HepG2 (cell line): ENCODE measurements around the gene XDH. TPM values are rescaled to one million over a fixed set of nuclear protein-coding genes. Genes with fewer than 3 reads are reported as not detected.

Experiments
- ATAC-seq: fragments of 200-7000 bp; cut with Tn5 transposase; 3 replicates; pipeline ENCODE4 v1.9.1; 2020; ENCODE audit warnings: mild to moderate bottlenecking, moderate library complexity
- BruUV-seq: library from RNA; stranded (reverse); fragments of 400-500 nt; replicated peaks from 2 replicates; lab custom pipeline; 2021; lab: Mats Ljungman, UMichigan
- CTCF ChIA-PET: fragments of 300-600 bp; formaldehyde crosslinking; extraction: SDS; loops from one replicate; lab custom pipeline; 2021; ENCODE audit warnings: low total read pairs, inconsistent platforms, low intra/inter-chr PET ratio; lab: Yijun Ruan, JAX
- POLR2A ChIA-PET: fragments of 350-600 bp; sonication (Branson Sonifier 250); formaldehyde crosslinking; loops from one replicate; lab custom pipeline; 2020; ENCODE audit warnings: antibody characterized with exemption, inconsistent platforms; lab: Yijun Ruan, JAX
- DNase-seq: peaks from one replicate; pipeline ENCODE4 v3.0.0-alpha.2; 2015; ENCODE audit warnings: low spot score
- FAIRE-seq: peaks from 3 replicates; lab custom pipeline; 2011; peaks lifted over from hg19 to GRCh38; lab: Jason Lieb, UNC
- H2AFZ ChIP-seq: one replicate; pipeline ENCODE4 v1.6.1; 2011; ENCODE audit warnings: low read length, inconsistent platforms
- H3K27ac ChIP-seq: fragments of 300-600 bp; 3 replicates; pipeline ENCODE4 v1.8.0; 2011; ENCODE audit warnings: mixed run types, mild to moderate bottlenecking, mixed read lengths, low read length, inconsistent platforms; ENCODE audit not compliant: insufficient read depth; ENCODE audit errors: extremely low read length
- H3K27me3 ChIP-seq, 2 experiments: fragments of 200-600 bp in 1 of 2; 2 replicates in 1 of 2; 3 replicates in 1 of 2; pipeline versions ENCODE4 v1.6.0 to v1.8.0; 2011; ENCODE audit warnings: low read length in 2 of 2, mild to moderate bottlenecking in 2 of 2, moderate library complexity in 2 of 2, inconsistent platforms in 1 of 2; ENCODE audit not compliant: insufficient read depth in 2 of 2, control insufficient read depth in 1 of 2
- H3K36me3 ChIP-seq, 2 experiments: fragments of 200-600 bp in 1 of 2; replicated peaks in 1 of 2; 2 replicates in 1 of 2; 3 replicates in 1 of 2; pipeline versions ENCODE4 v1.5.1 to v1.8.0; 2011; ENCODE audit warnings: low read length in 2 of 2, inconsistent platforms in 1 of 2; ENCODE audit not compliant: insufficient read depth in 2 of 2, control insufficient read depth in 1 of 2
- H3K4me1 ChIP-seq: 2 replicates; pipeline ENCODE4 v1.5.1; 2012; ENCODE audit warnings: low read length, inconsistent platforms; ENCODE audit not compliant: insufficient read depth
- H3K4me2 ChIP-seq: 2 replicates; pipeline ENCODE4 v1.6.0; 2011; ENCODE audit warnings: low read depth, low read length, inconsistent platforms
- H3K4me3 ChIP-seq, 3 experiments: fragments of 200-600 bp in 1 of 3; sonication (generic), shearing (Covaris generic) in 1 of 3; replicated peaks in 1 of 3; 2 replicates each; pipeline ENCODE4 v1.5.1; 2011 to 2016; ENCODE audit warnings: low read length in 3 of 3, inconsistent platforms in 2 of 3, low read depth in 2 of 3, mild to moderate bottlenecking in 2 of 3, control low read depth in 1 of 3, mixed read lengths in 1 of 3; ENCODE audit not compliant: insufficient read depth in 1 of 3
- H3K79me2 ChIP-seq: one replicate; pipeline ENCODE4 v1.6.1; 2011; ENCODE audit warnings: low read length, inconsistent platforms; ENCODE audit not compliant: insufficient read depth
- H3K9ac ChIP-seq: 2 replicates; pipeline ENCODE4 v1.6.0; 2011; ENCODE audit warnings: mild to moderate bottlenecking, low read depth, low read length, inconsistent platforms; ENCODE audit not compliant: insufficient read depth
- H3K9me3 ChIP-seq: 2 replicates; pipeline ENCODE4 v1.5.1; 2012; ENCODE audit warnings: mild to moderate bottlenecking, low read length
- H4K20me1 ChIP-seq: 2 replicates; pipeline ENCODE4 v1.6.0; 2011; ENCODE audit warnings: inconsistent platforms, mild to moderate bottlenecking, low read length, moderate library complexity; ENCODE audit not compliant: insufficient read depth
- ATF7 ChIP-seq, 2 experiments: fragments of 450-650 bp in 1 of 2; sonication (generic) in 1 of 2; formaldehyde crosslinking in 1 of 2; IDR thresholded peaks; 2 replicates each; pipeline versions ENCODE4 v1.4.0 to v1.6.1; 2016 to 2020; ENCODE audit warnings: antibody characterized with exemption in 1 of 2, mild to moderate bottlenecking in 1 of 2, missing genetic modification reagents in 1 of 2
- CREBL2 ChIP-seq: sonication (generic); formaldehyde crosslinking; IDR thresholded peaks from 2 replicates; pipeline ENCODE4 v1.8.1; 2023; ENCODE audit warnings: missing genetic modification reagents, mild to moderate bottlenecking, borderline replicate concordance
- HMGA1 ChIP-seq: sonication (generic); formaldehyde crosslinking; conservative IDR thresholded peaks from 2 replicates; pipeline ENCODE4 v1.4.0; 2020; ENCODE audit warnings: missing genetic modification reagents
- MTF1 ChIP-seq: sonication (generic); formaldehyde crosslinking; IDR thresholded peaks from 2 replicates; pipeline ENCODE4 v1.5.0; 2020; ENCODE audit warnings: missing genetic modification reagents
- WGBS: methylation state at CpG from one replicate; pipeline ENCODE4 v1.1.6; 2017; ENCODE audit warnings: low lambda C conversion rate; 5-methylcytosine and 5-hydroxymethylcytosine counted together
- in situ Hi-C: cut with HindIII; loops from 2 replicates; pipeline ENCODE4 v1.10.0; 2017; ENCODE audit warnings: low pct_unique_long_range_greater_than_20kb; ENCODE audit not compliant: extremely low pct_ligation_motif_present
- intact Hi-C: fragments of 100-400 bp; cut with micrococcal nuclease; formaldehyde crosslinking; loops from one replicate; pipeline ENCODE4 v1.10.0; 2022; ENCODE audit not compliant: unreplicated experiment
- polyA plus RNA-seq, 8 experiments: library from polyadenylated mRNA; depleted of rRNA in 3 of 8; stranded (reverse) in 7 of 8; unstranded in 1 of 8; fragments of >200 nt; fragmentation: Illumina TruSeq in 4 of 8; extraction: Trizol in 4 of 8; gene quantifications; 2 replicates each; pipeline versions ENCODE4 v1.2.1 to v1.2.3, GENCODE V29; 2011 to 2016; ENCODE audit warnings: low read depth in 4 of 8, missing spikeins in 1 of 8, mixed read lengths in 1 of 8; ENCODE audit not compliant: insufficient read depth in 1 of 8
- total RNA-seq, 5 experiments: library from RNA; depleted of rRNA; stranded (reverse); fragments of >200 nt; fragmentation: Illumina TruSeq; extraction: Trizol; gene quantifications; 2 replicates each; pipeline ENCODE4 v1.2.3, GENCODE V29; 2016; ENCODE audit warnings: low read depth in 1 of 5

XDH gene
- total and polyA plus RNA-seq, 2 of the 13 experiments (the other 11 are each of a cell fraction or from before 2014, with no cell fraction given), result not detected

GRCh38 chr2:31318361-31319336, 95.9 kb downstream of the XDH start:
- ChIA-PET CTCF (no interaction called here), POLR2A (no interaction called here)
- FAIRE-seq (no peak), ATAC-seq (no peak), DNase-seq (no peak)
- no peaks in the 10 kb centered on the region for H3K9me3 ChIP-seq
- no TSS peak for BruUV-seq
- no peaks in the 10 kb centered on the region for H3K4me1 ChIP-seq
- intact Hi-C loops (no loop called here), in situ Hi-C loops (no loop called here)
- H3K4me2 ChIP-seq, result no peak overlapping the region
- TF ChIP-seq HMGA1 (no peak), ATF7 (IDR thresholded peaks at IDR 0.05) (0 out of 2 replicates have a peak, but pooled peaks have one; percentile 20), ATF7 (CRISPR knock-in tag; IDR thresholded peaks at IDR 0.05) (no peak)
- no peaks in the 10 kb centered on the region for H4K20me1 ChIP-seq
- H2AFZ ChIP-seq, result no peak overlapping the region
- no peaks in the 10 kb centered on the region for H3K79me2 ChIP-seq
- no peak overlapping the region for H3K27ac ChIP-seq
- no peak overlapping the region for H3K4me3 ChIP-seq
- no peak overlapping the region for H3K9ac ChIP-seq
- H3K36me3 ChIP-seq, result no peaks in the 10 kb centered on the region
- H3K27me3 ChIP-seq, result peaks cover 0 to 4% of the 10 kb centered on the region in 2 experiments; a peak in 1 of 5 replicates
- WGBS, result 36% methylated on average over 11 of the region's 11 CpGs

- H3K4me3 ChIP-seq, result no peak overlapping the region
- no peaks in the 10 kb centered on the region for H4K20me1 ChIP-seq
- H2AFZ ChIP-seq, result no peak overlapping the region
- ChIA-PET CTCF (no interaction called here), POLR2A (no interaction called here)
- no peaks in the 10 kb centered on the region for H3K4me1 ChIP-seq
- no TSS peak for BruUV-seq
- TF ChIP-seq MTF1 (CRISPR knock-in tag) (no peak), CREBL2 (CRISPR knock-in tag) (no peak)
- no peak overlapping the region for H3K9ac ChIP-seq
- ATAC-seq (no peak), FAIRE-seq (no peak), DNase-seq (no peak)
- in situ Hi-C loops, result no loop called here
- no peak overlapping the region for H3K27ac ChIP-seq
- 6% methylated on average over 3 of the region's 3 CpGs for WGBS
- H3K4me2 ChIP-seq, result no peak overlapping the region
- no peaks in the 10 kb centered on the region for H3K9me3 ChIP-seq
- peaks cover 0 to 4% of the 10 kb centered on the region in 2 experiments; a peak in 1 of 5 replicates for H3K27me3 ChIP-seq
- no peaks in the 10 kb centered on the region for H3K36me3 ChIP-seq
- H3K79me2 ChIP-seq, result no peaks in the 10 kb centered on the region
- intact Hi-C loops, result no loop called here
Observed at GRCh38 chr2:31317396-31317795, 97.1 kb downstream of the XDH start.
